Measurements from ENCODE around the gene PLSCR2. TPM values are rescaled to one million over a fixed set of nuclear protein-coding genes. Genes with fewer than 3 reads are reported as not detected.

Gene PLSCR2
- total and polyA plus RNA-seq, 9 of the 15 experiments (the other 6 are each of a cell fraction or from before 2014, with no cell fraction given) = 0.07 to 0.49 (median 0.25) TPM; not detected in 4

- TF ChIP-seq BACH1 (tag; IDR thresholded peaks at IDR 0.05) (peak; percentile 59), FOXO4 (CRISPR knock-in tag; IDR thresholded peaks at IDR 0.05) (peak; percentile 75; the same call in 1 of the 2 replicates), ZNF175 (CRISPR knock-in tag; IDR thresholded peaks at IDR 0.05; ENCODE audit: low read depth) (peak; percentile 84; the same call in 1 of the 2 replicates), ZSCAN32 (CRISPR knock-in tag; IDR thresholded peaks at IDR 0.05) (0 out of 2 replicates have a peak, but pooled peaks have one; percentile 43), ZNF589 (CRISPR knock-in tag; IDR thresholded peaks at IDR 0.05; ENCODE audit: low read depth) (0 out of 2 replicates have a peak, but pooled peaks have one; percentile 43), PYGO2 (tag; IDR thresholded peaks at IDR 0.05) (peak; percentile 81), NR2C1 (IDR thresholded peaks at IDR 0.05) (no peak), NR2C1 (tag; IDR thresholded peaks at IDR 0.05) (peak; percentile 45; the same call in 1 of the 2 replicates), DMBX1 (CRISPR knock-in tag; IDR thresholded peaks at IDR 0.05; ENCODE audit: borderline replicate concordance) (peak; percentile 67; the same call in 1 of the 2 replicates), GTF2A2 (tag; IDR thresholded peaks at IDR 0.05) (peak; percentile 59; the same call in 1 of the 2 replicates), TCF3 (CRISPR knock-in tag; IDR thresholded peaks at IDR 0.05) (no peak), ATF4 (CRISPR knock-in tag; IDR thresholded peaks at IDR 0.05) (0 out of 2 replicates have a peak, but pooled peaks have one; percentile 39), MLX (CRISPR knock-in tag; conservative IDR thresholded peaks at IDR 0.05) (no peak), ZNF311 (CRISPR knock-in tag; IDR thresholded peaks at IDR 0.05) (0 out of 2 replicates have a peak, but pooled peaks have one; percentile 54)
- TF ChIP-seq, protein P1, sequence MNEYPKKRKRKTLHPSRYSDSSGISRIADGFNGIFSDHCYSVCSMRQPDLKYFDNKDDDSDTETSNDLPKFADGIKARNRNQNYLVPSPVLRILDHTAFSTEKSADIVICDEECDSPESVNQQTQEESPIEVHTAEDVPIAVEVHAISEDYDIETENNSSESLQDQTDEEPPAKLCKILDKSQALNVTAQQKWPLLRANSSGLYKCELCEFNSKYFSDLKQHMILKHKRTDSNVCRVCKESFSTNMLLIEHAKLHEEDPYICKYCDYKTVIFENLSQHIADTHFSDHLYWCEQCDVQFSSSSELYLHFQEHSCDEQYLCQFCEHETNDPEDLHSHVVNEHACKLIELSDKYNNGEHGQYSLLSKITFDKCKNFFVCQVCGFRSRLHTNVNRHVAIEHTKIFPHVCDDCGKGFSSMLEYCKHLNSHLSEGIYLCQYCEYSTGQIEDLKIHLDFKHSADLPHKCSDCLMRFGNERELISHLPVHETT (CRISPR knock-in tag; conservative IDR thresholded peaks at IDR 0.05 in 1 of 2, IDR thresholded peaks at IDR 0.05 in 1 of 2) = peak in 1 of 2 experiments; percentile 51; a peak in 1 of 4 replicates
- TF ChIP-seq, protein P2, sequence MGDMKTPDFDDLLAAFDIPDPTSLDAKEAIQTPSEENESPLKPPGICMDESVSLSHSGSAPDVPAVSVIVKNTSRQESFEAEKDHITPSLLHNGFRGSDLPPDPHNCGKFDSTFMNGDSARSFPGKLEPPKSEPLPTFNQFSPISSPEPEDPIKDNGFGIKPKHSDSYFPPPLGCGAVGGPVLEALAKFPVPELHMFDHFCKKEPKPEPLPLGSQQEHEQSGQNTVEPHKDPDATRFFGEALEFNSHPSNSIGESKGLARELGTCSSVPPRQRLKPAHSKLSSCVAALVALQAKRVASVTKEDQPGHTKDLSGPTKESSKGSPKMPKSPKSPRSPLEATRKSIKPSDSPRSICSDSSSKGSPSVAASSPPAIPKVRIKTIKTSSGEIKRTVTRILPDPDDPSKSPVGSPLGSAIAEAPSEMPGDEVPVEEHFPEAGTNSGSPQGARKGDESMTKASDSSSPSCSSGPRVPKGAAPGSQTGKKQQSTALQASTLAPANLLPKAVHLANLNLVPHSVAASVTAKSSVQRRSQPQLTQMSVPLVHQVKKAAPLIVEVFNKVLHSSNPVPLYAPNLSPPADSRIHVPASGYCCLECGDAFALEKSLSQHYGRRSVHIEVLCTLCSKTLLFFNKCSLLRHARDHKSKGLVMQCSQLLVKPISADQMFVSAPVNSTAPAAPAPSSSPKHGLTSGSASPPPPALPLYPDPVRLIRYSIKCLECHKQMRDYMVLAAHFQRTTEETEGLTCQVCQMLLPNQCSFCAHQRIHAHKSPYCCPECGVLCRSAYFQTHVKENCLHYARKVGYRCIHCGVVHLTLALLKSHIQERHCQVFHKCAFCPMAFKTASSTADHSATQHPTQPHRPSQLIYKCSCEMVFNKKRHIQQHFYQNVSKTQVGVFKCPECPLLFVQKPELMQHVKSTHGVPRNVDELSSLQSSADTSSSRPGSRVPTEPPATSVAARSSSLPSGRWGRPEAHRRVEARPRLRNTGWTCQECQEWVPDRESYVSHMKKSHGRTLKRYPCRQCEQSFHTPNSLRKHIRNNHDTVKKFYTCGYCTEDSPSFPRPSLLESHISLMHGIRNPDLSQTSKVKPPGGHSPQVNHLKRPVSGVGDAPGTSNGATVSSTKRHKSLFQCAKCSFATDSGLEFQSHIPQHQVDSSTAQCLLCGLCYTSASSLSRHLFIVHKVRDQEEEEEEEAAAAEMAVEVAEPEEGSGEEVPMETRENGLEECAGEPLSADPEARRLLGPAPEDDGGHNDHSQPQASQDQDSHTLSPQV (IDR thresholded peaks at IDR 0.05) = peak; percentile 92
- TF ChIP-seq, protein P3, sequence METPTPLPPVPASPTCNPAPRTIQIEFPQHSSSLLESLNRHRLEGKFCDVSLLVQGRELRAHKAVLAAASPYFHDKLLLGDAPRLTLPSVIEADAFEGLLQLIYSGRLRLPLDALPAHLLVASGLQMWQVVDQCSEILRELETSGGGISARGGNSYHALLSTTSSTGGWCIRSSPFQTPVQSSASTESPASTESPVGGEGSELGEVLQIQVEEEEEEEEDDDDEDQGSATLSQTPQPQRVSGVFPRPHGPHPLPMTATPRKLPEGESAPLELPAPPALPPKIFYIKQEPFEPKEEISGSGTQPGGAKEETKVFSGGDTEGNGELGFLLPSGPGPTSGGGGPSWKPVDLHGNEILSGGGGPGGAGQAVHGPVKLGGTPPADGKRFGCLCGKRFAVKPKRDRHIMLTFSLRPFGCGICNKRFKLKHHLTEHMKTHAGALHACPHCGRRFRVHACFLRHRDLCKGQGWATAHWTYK (CRISPR knock-in tag; IDR thresholded peaks at IDR 0.05) = peak; percentile 88
Observed at GRCh38 chr3:146464783-146465182, 4.6 kb downstream of the PLSCR2 start (continued).
